HK-2 (cell line): ENCODE data around the gene OGFRL1.

Source experiments
- DNase-seq: peaks from one replicate; pipeline ENCODE4 v3.0.0-alpha.2; 2018; ENCODE audit not compliant: unreplicated experiment

Gene OGFRL1

GRCh38 chr6:71333697-71334096 lies 45.1 kb downstream of the OGFRL1 start:
- DNase-seq = peak; percentile 31

GRCh38 chr6:71334768-71335167 lies 46.2 kb downstream of the OGFRL1 start:
- no peak for DNase-seq

GRCh38 chr6:71335544-71335943 lies 46.9 kb downstream of the OGFRL1 start:
- DNase-seq = no peak

GRCh38 chr6:71336901-71337300 lies 48.3 kb downstream of the OGFRL1 start:
- no peak for DNase-seq

- DNase-seq = no peak
Observed at GRCh38 chr6:71338540-71339316, 50.1 kb downstream of the OGFRL1 start.

GRCh38 chr6:71342772-71343171 lies 54.2 kb downstream of the OGFRL1 start:
- no peak for DNase-seq

GRCh38 chr6:71345476-71346333 lies 57.1 kb downstream of the OGFRL1 start:
- DNase-seq = no peak

- no peak for DNase-seq
Observed at GRCh38 chr6:71346334-71346694, 57.7 kb downstream of the OGFRL1 start.

GRCh38 chr6:71347119-71347518 lies 58.5 kb downstream of the OGFRL1 start:
- DNase-seq = no peak

- DNase-seq = no peak
Observed at GRCh38 chr6:71349395-71349794, 60.8 kb downstream of the OGFRL1 start.

GRCh38 chr6:71349976-71350615 lies 61.5 kb downstream of the OGFRL1 start:
- DNase-seq = no peak

- no peak for DNase-seq
Observed at GRCh38 chr6:71351190-71351589, 62.6 kb downstream of the OGFRL1 start.
